D721Med (cell line): ENCODE measurements around the gene NLRC5.

ENCODE experiments used
- DNase-seq: peaks from one replicate; pipeline ENCODE4 v3.0.0; 2011; ENCODE audit warnings: low spot score; ENCODE audit not compliant: insufficient read length
- FAIRE-seq: peaks from 2 replicates; lab custom pipeline; 2011; peaks lifted over from hg19 to GRCh38; lab: Jason Lieb, UNC
- TF ChIP-seq, protein P1 (sequence below): IDR thresholded peaks from 2 replicates; pipeline ENCODE4 v1.5.1; 2012; ENCODE audit warnings: mild to moderate bottlenecking, control low read depth; ENCODE audit not compliant: insufficient read depth; ENCODE audit errors: missing control alignments

The NLRC5 gene

DNA sequence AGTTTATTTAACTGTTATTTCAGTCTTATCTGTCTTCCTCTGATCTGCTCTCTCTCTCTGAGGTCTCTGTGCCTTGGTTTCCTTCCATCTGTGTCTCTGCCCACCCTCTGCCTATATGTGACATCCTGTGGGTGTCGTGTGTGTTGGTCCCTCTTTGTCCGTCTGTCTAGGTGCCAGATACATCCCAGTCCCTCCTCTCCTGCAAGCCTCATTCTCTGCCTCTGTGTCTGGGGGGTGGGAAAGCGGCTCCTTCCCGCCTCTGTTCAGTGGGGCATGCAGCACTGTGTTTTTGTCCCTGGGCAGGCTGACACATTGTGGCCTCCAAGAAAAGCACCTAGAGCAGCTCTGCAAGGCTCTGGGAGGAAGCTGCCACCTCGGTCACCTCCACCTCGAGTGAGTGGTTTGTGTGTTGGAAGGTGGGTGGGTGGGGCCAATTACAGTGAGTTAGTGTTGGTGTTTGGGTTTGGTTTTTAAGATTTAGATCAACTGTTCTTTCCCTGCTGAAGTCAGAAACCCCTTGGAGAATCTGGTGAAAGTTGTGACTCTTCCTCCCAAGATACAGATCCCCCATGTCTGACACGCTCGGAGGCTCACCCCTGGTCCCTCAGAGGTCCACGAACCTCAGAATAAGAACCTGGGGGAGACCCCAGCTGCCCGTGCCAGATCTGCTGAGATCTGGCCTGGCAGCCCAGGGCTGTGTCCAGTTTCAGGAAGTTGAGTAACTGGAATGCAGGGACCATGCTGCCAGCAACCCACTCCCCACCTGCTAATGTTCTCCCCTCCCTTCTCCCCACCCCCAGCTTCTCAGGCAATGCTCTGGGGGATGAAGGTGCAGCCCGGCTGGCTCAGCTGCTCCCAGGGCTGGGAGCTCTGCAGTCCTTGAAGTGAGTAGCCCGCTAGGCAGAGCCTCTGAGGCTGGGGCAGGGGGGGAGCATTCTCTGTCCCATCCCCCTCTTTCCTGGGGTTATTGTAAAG is 52.1 kb downstream of the NLRC5 start:
- DNase-seq, result no peak
- TF ChIP-seq, protein P1, sequence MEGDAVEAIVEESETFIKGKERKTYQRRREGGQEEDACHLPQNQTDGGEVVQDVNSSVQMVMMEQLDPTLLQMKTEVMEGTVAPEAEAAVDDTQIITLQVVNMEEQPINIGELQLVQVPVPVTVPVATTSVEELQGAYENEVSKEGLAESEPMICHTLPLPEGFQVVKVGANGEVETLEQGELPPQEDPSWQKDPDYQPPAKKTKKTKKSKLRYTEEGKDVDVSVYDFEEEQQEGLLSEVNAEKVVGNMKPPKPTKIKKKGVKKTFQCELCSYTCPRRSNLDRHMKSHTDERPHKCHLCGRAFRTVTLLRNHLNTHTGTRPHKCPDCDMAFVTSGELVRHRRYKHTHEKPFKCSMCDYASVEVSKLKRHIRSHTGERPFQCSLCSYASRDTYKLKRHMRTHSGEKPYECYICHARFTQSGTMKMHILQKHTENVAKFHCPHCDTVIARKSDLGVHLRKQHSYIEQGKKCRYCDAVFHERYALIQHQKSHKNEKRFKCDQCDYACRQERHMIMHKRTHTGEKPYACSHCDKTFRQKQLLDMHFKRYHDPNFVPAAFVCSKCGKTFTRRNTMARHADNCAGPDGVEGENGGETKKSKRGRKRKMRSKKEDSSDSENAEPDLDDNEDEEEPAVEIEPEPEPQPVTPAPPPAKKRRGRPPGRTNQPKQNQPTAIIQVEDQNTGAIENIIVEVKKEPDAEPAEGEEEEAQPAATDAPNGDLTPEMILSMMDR, result no peak
- no peak for FAIRE-seq

DNA sequence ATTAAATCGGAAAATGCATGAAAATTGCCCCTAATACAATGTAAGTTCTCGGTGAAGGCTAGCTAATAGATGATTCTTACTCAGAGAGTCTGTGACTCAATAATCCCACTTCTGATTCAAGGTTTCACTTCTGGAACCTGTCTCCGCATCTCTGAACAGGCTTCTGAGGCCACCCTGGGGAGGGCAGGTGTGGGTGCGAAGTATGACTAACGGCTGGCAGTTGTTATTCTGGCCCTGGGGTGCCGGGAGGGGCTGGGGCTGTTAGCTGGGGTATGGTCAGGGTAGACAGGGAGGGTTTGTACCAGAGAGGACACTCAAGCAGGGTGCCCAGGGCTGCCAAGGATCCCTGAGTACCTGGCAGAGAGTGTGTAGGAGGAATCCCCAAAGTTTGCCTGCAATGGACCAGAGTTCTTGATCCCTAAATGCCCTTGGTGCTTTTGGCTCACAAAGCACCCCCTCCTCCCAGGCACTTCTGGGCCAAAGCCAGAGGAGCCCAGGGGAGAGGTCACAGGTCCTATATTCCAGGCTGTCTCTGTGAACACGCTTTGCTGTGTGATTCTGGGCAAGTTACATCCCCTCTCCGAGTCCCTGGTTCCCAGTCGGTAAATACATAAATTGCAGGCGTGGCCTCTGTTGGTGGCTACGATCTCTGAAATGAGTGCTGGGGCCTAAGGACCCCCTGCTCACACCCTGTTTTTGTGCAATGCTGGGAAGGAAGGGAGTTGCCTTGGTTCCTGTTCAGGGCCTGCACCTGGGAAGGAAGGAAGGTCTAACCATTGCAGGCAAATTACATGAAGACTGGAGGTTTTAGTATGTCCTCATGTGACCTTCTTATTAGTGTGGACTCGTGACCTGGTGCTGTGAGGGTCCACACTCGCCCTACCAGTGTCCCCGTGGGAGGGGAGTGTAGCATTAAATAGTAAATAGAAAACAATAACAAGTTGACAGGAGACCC is 53.1 kb downstream of the NLRC5 start:
- TF ChIP-seq, protein P1, result no peak
- DNase-seq (no peak), FAIRE-seq (no peak)

DNA sequence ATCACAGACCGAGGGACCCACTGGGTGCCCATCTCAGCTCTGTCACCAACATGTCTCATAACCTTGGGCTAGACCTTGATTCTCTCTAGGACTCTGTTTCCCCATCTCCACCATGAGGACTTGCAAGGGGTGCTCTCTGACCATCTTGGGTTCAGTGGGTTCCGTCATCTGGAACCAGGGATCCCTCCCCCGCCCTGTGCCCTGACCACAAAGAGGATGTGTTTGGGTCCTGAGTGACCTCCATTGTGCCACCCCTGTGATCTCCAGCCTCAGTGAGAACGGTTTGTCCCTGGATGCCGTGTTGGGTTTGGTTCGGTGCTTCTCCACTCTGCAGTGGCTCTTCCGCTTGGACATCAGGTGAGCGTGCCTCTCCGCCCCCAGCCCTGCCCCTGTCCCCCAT is 53.9 kb downstream of the NLRC5 start:
- FAIRE-seq, result no peak
- DNase-seq, result no peak
- TF ChIP-seq, protein P1, result no peak

DNA sequence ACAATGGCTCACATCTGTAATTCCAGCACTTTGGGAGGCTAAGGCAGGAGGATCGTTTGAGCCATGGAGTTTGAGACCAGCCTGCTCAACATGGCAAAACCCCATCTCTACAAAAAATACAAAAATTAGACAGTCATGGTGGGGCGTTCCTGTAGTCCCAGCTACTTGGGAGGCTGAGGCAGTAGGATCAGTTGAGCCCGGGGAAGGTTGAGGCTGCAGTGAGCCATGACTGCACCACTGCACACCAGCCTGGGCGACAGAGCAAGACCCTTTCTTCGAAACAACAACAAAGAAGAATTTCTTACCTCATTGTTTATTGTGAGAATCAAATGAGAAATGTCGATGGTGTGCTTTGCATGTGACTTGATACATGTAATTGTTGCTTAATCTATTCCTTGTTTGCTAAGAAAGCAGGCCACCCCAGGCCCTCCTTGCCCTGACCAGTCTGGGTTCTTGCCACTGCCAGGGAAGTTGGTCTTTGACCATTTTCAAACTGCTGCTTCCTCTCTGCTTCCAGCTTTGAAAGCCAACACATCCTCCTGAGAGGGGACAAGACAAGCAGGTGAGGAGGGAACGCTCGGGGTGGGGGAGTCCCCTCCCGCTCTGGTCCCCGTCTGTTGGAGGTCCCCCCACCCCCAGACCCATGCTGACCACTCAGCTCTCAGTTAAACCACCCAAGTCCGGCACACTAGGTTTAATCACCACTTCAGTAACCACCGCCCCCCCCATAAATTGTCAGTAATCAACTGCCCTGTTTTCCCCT is 55.8 kb downstream of the NLRC5 start:
- FAIRE-seq, result no peak
- TF ChIP-seq, protein P1, result no peak

DNA sequence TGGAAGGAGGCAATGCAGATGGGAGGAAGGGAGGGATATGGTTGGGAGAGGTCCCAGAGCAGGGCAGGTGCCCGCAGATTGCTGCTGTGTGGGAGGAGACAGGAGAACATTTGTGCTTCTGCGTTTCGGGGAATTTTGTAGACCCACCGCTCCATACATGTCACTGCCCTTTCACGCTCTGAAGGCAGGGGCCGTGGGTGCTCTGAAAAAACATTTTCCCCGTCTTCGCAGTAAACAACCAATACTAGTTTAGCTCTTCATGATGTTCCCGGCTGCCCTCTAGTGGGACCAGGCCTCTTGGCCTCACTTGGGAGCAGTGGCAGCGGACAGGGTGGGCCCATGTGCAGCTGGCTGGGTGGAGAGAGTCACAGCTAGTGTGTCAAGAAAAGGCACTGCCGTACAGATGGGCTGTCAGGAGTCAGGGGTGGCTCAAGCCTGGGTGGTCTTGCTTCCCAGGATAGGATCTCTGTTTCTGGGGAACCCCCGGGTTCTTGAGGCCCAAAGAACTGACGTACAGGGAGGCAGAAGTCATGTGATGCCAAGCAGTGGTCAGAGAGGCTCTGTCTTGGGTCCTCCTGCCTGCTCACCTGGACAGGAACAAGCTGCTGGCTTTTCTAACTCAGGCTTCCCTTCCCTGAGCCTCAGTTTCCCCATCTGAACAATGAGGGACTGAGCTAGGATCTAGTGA is 56.5 kb downstream of the NLRC5 start:
- DNase-seq, result no peak
- no peak for FAIRE-seq
- TF ChIP-seq, protein P1, result peak; percentile 63

More for the DNA sequence above, 55.8 kb downstream of the NLRC5 start:
- no peak for DNase-seq

DNA sequence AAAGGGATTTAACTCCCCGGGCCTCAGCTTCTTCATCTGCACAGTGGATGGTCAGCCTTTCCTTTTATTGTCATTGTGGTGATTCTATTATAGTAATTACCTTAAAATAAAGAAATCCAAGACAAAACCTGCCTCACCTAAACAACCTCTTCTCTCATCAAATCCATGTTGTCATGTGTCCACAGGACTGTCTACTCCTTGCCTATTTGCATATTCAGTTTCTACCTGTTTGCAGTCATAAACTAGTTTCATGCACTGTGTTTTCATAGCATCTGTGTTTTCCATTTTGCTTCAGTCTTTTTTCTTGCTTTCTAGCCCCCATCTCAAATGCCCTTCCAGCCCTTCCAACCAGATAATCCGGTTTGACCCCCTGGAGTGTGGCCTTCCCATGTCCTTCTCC is 58.7 kb downstream of the NLRC5 start:
- TF ChIP-seq, protein P1, result no peak
- DNase-seq, result no peak
- FAIRE-seq, result no peak
